ENCODE results near the gene PAWR.

The PAWR gene

DNA sequence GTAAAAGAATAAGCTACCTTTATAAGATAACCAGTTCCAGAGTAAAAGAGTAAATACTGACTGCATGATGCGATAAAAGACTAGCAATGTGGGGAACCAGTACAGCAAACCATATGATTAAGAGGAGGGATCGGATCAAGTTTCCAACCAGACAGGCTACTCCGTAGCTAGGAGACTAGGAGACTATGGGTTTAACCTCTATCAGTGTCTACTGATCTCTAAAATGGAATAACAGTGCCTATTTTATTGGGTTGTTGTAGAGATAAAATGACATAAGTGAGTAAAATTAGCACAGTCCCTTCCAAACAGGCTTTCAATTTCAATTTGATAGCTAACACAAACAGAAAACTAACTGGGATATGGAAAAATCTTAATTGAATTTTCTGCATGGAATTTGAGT lies 76.0 kb downstream of the PAWR start:
- TF ChIP-seq Cebpa-rat (IDR thresholded peaks at IDR 0.05): no peak
- Histone ChIP-seq H3K9me3 (peaks cover 8% of the 10 kb centered on the region), H3K4me3 (no peak overlapping the region), H3K4me2 (no peak overlapping the region), H3K27ac (no peak overlapping the region), H4K20me1 (peaks cover 7% of the 10 kb centered on the region; the same call in 1 of the 2 replicates), H3K9ac (no peak overlapping the region), H3K36me3 (peaks cover 40% of the 10 kb centered on the region), H3K4me1 (no peaks in the 10 kb centered on the region), H3K27me3 (no peaks in the 10 kb centered on the region)

GRCh38 chr12:79601908-79602307 lies 88.9 kb downstream of the PAWR start:
- Histone ChIP-seq H3K4me3 (no peak overlapping the region), H3K4me1 (no peaks in the 10 kb centered on the region), H3K4me2 (no peak overlapping the region), H3K36me3 (peaks cover 10% of the 10 kb centered on the region), H3K9ac (no peak overlapping the region), H3K9me3 (no peaks in the 10 kb centered on the region), H3K27ac (no peak overlapping the region), H3K27me3 (no peaks in the 10 kb centered on the region), H4K20me1 (no peaks in the 10 kb centered on the region; the same call in 1 of the 2 replicates)
- no peak; the same call in 1 of the 2 replicates for TF ChIP-seq Cebpa-rat (IDR thresholded peaks at IDR 0.05)

- Histone ChIP-seq H3K4me1 (no peaks in the 10 kb centered on the region), H3K9me3 (no peaks in the 10 kb centered on the region), H4K20me1 (no peaks in the 10 kb centered on the region; the same call in 1 of the 2 replicates), H3K27me3 (no peaks in the 10 kb centered on the region), H3K9ac (no peak overlapping the region), H3K36me3 (peaks cover 26% of the 10 kb centered on the region), H3K27ac (no peak overlapping the region), H3K4me3 (no peak overlapping the region), H3K4me2 (no peak overlapping the region)
- no peak for TF ChIP-seq Cebpa-rat (IDR thresholded peaks at IDR 0.05)
Measured at GRCh38 chr12:79597910-79598309, 92.9 kb downstream of the PAWR start.

DNA sequence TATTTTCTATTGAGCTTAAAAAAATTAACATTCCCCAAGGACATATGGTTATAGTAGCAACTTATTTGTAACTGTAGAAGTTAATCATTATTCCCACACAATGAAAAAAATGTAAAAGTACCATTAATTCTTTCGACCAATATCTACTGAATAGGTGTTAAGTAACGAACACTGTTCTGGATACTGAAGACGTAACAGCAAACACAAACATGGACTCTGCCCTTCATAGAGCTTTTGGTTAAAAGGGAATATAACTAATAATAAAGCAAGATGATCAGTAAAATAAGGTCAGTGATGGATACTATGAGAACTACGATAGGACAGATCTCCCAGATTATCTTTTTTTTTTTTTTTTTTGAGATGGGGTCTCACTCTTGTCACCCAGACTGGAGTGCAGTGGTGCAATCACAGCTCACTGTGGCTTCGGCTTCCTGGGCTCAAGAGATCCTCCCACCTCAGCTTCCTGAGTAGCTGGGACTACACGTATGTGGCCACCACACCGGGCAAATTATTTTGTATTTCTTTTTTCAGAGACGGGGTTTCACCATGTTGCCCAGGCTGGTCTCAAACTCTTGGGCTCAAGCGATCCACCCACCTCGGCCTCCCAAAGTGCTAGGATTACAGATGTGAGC lies 93.9 kb downstream of the PAWR start:
- Histone ChIP-seq H3K4me2 (no peak overlapping the region), H3K4me3 (no peak overlapping the region), H3K27ac (no peak overlapping the region), H3K9me3 (no peaks in the 10 kb centered on the region), H3K36me3 (peaks cover 20% of the 10 kb centered on the region; the same call in 1 of the 2 replicates), H3K9ac (no peak overlapping the region), H3K27me3 (no peaks in the 10 kb centered on the region), H4K20me1 (no peaks in the 10 kb centered on the region), H3K4me1 (no peaks in the 10 kb centered on the region)
- no peak for TF ChIP-seq Cebpa-rat (IDR thresholded peaks at IDR 0.05)

DNA sequence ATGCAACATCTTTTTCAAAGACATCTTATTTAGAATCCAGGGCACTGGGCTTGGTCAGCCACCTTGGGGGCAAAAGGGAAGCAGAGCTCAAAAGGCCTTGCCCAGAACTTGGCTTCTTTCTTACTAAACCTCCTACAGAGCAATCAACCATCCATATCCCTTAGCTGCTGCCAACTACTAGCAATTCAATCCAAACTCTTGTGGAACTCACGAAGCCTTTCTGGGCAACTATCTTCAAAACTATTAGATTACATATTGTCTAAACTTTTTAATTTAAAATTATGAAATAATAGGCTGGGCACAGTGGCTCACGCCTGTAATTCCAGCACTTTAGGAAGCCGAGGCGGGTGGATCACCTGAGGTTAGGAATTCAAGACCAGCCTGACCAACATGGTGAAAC lies 95.5 kb downstream of the PAWR start:
- Histone ChIP-seq H3K4me3 (no peak overlapping the region), H3K4me1 (no peaks in the 10 kb centered on the region), H3K27ac (no peak overlapping the region), H3K9me3 (no peaks in the 10 kb centered on the region), H3K9ac (no peak overlapping the region), H3K36me3 (peaks cover 20% of the 10 kb centered on the region; the same call in 1 of the 2 replicates), H4K20me1 (no peaks in the 10 kb centered on the region), H3K27me3 (no peaks in the 10 kb centered on the region), H3K4me2 (no peak overlapping the region)
- TF ChIP-seq Cebpa-rat (IDR thresholded peaks at IDR 0.05): no peak

DNA sequence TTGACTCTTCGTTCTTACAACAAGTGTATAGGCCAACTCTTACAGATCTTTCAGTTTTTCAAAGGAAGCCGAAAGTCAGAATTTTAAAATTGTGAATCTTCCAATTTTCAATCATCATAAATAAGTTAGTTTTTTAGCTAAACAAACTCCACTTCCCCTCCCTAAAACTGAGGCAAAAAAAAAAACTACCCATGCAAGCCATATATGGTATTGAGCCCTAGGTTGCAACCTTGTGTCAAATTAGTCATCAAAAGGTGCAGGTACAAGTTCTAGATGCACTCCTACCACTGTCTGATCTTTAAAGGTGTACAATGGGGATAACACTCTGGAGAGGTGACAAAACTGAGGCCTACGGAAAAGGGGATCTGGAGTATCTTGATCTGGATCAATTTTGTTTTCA lies 97.9 kb downstream of the PAWR start:
- Histone ChIP-seq H3K9me3 (no peaks in the 10 kb centered on the region), H3K27me3 (no peaks in the 10 kb centered on the region), H4K20me1 (no peaks in the 10 kb centered on the region), H3K27ac (no peak overlapping the region), H3K36me3 (peaks cover 20% of the 10 kb centered on the region; the same call in 1 of the 2 replicates), H3K9ac (no peak overlapping the region), H3K4me1 (no peaks in the 10 kb centered on the region), H3K4me3 (no peak overlapping the region), H3K4me2 (no peak overlapping the region)
- TF ChIP-seq Cebpa-rat (IDR thresholded peaks at IDR 0.05): no peak

DNA sequence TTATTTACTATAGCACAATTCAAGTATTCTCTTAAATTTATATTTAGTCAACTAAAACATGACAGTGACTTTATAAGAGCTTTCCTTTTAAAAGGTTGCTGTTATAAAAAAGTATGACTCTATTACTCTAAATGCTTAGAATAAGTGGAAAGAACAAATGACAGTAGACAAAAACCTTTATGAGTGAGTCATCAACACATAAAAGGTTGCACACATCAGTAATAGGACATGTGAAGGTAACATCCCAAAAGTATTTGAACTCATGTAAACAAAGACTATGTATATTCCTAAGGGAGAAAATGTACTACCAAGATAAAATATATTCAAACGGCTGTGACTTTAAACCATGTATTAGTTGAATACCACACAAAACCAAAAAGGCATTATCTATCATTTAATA lies 98.8 kb downstream of the PAWR start:
- Histone ChIP-seq H3K27me3 (no peaks in the 10 kb centered on the region), H3K4me1 (no peaks in the 10 kb centered on the region), H3K4me2 (no peak overlapping the region), H3K9me3 (no peaks in the 10 kb centered on the region), H3K36me3 (peaks cover 20% of the 10 kb centered on the region; the same call in 1 of the 2 replicates), H3K4me3 (no peak overlapping the region), H4K20me1 (no peaks in the 10 kb centered on the region), H3K27ac (no peak overlapping the region), H3K9ac (no peak overlapping the region)
- no peak for TF ChIP-seq Cebpa-rat (IDR thresholded peaks at IDR 0.05)

DNA sequence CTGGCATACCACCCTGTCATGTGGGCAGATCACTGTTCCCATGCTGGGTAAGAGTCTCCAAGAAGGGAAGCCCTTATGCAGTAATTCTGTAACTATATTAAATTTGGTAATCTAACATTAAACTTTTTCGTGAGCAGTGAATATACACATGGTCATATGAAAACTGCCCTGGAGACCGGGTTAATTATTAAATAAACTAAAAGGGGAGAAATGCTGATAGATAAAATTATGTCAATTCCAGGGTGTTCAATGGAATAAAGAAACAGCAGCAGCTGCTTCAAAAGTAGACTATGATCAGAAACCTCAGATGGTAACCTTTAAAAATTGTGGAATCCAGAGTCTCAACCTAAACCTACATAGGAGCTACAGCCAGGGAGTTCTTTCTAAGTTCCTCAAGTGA lies 100.0 kb downstream of the PAWR start:
- H4K20me1 ChIP-seq: no peaks in the 10 kb centered on the region
- H3K36me3 ChIP-seq: peaks cover 20% of the 10 kb centered on the region; the same call in 1 of the 2 replicates
- H3K4me3 ChIP-seq: no peak overlapping the region
- H3K27me3 ChIP-seq: no peaks in the 10 kb centered on the region
- no peak overlapping the region for H3K27ac ChIP-seq
- H3K9me3 ChIP-seq: no peaks in the 10 kb centered on the region
- no peak overlapping the region for H3K4me2 ChIP-seq
- no peak overlapping the region for H3K9ac ChIP-seq
- TF ChIP-seq Cebpa-rat (IDR thresholded peaks at IDR 0.05): no peak
- no peaks in the 10 kb centered on the region for H3K4me1 ChIP-seq

DNA sequence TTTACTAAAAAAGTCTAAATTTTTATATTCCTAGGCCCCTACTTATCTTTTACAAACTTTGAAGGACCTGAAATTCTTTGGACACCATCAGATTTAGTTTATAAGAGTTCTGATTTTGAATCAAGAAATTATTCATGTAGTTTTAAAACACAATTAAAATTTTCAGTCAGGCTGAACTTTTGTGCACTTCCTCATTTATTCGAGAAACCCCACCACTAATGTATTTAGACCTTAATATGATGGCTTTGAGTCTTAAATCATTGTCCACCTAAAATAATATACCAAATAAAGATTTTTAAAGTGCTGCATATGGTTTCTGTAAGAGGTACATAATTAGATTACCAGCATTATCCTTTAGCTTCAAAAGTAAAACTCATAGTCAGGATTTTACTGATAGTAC lies 103.4 kb downstream of the PAWR start:
- H3K9me3 ChIP-seq: no peaks in the 10 kb centered on the region
- no peak overlapping the region for H3K4me2 ChIP-seq
- H3K4me1 ChIP-seq: no peaks in the 10 kb centered on the region
- no peaks in the 10 kb centered on the region for H3K36me3 ChIP-seq
- H3K9ac ChIP-seq: no peak overlapping the region
- no peak overlapping the region for H3K27ac ChIP-seq
- H3K4me3 ChIP-seq: no peak overlapping the region
- no peaks in the 10 kb centered on the region for H3K27me3 ChIP-seq
- no peak for TF ChIP-seq Cebpa-rat (IDR thresholded peaks at IDR 0.05)
- no peaks in the 10 kb centered on the region for H4K20me1 ChIP-seq

DNA sequence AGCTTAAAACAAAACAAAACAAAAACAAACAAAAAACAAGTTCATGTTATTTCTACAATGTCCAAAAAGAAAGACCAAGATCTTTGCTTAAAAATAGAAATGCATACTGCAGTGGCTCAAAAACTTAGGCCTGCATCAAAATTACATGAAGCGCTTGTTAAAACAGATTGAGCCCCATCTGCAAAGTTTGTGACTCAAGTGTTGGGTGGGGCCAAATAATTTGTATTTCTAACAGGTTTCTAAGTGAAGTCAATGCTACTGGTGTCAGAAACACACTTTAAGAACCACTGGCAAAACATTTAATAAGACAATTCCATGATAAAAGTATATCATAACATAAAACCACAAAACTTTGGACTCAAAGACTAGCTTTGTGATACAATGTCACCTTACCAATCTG lies 105.6 kb downstream of the PAWR start:
- Histone ChIP-seq H3K9ac (no peak overlapping the region), H3K27me3 (no peaks in the 10 kb centered on the region), H4K20me1 (no peaks in the 10 kb centered on the region), H3K4me1 (no peaks in the 10 kb centered on the region), H3K36me3 (no peaks in the 10 kb centered on the region; the same call in 1 of the 2 replicates), H3K27ac (no peak overlapping the region), H3K9me3 (no peaks in the 10 kb centered on the region), H3K4me2 (no peak overlapping the region), H3K4me3 (no peak overlapping the region)
- no peak for TF ChIP-seq Cebpa-rat (IDR thresholded peaks at IDR 0.05)

All from BLaER1 (cell line).